Breast epithelium (tissue), 4 donors: ENCODE results near the gene PSME1. TPM values are rescaled to one million over a fixed set of nuclear protein-coding genes. Genes with fewer than 3 reads are reported as not detected.

Experiments used
- DNase-seq, 2 donors: peaks; one replicate each; pipeline ENCODE4 v3.0.0-alpha.2; 2019; ENCODE audit warnings: low spot score in 2 of 2
- H3K27ac ChIP-seq, 2 donors: fragments of 200-600 bp; sonication (generic) in 1 of 2; one replicate each; pipeline ENCODE4 v1.5.1; 2016 to 2019; ENCODE audit warnings: mild to moderate bottlenecking in 1 of 2
- H3K27me3 ChIP-seq, 2 donors: fragments of 200-600 bp; sonication (generic) in 1 of 2; one replicate each; pipeline versions ENCODE4 v1.5.1 to v1.6.0; 2017 to 2019; ENCODE audit warnings: control low read depth in 1 of 2, mild to moderate bottlenecking in 1 of 2
- H3K36me3 ChIP-seq: fragments of 200-600 bp; one replicate; pipeline ENCODE4 v1.5.1; 2019
- H3K4me1 ChIP-seq, 2 donors: fragments of 200-600 bp; sonication (generic); one replicate each; pipeline ENCODE4 v1.5.1; 2016 to 2019; ENCODE audit warnings: control low read depth in 1 of 2
- H3K4me3 ChIP-seq, 3 donors: fragments of 200-600 bp; sonication (generic); 1 replicate in 2 of 3; 2 replicates in 1 of 3; pipeline ENCODE4 v1.5.1; 2016 to 2019; ENCODE audit warnings: mild to moderate bottlenecking in 3 of 3, moderate library complexity in 2 of 3
- H3K9me3 ChIP-seq, 2 donors: fragments of 200-600 bp; sonication (generic) in 1 of 2; one replicate each; pipeline ENCODE4 v1.5.1; 2016 to 2019; ENCODE audit warnings: control low read depth in 1 of 2
- POLR2A ChIP-seq: fragments of 450-650 bp; IDR thresholded peaks from one replicate; pipeline ENCODE4 v1.6.1; 2016; ENCODE audit warnings: antibody characterized with exemption, mild to moderate bottlenecking, moderate library complexity
- POLR2AphosphoS5 ChIP-seq, 3 donors: sonication (generic); formaldehyde crosslinking; IDR thresholded peaks; one replicate each; pipeline ENCODE4 v1.6.1; 2017; ENCODE audit warnings: antibody characterized with exemption in 3 of 3
- intact Hi-C: fragments of 100-400 bp; cut with DNase I; formaldehyde crosslinking; loops from one replicate; pipeline ENCODE4 v1.15.1; 2023; ENCODE audit warnings: low total_unique reads
- total RNA-seq, 3 donors: library from RNA; depleted of rRNA; stranded (reverse); fragments of >200 nt; gene quantifications; one replicate each; pipeline ENCODE4 v1.1.0, GENCODE V29; 2016
- TF ChIP-seq, protein P1 (sequence below), 3 donors: fragments of 450-650 bp; IDR thresholded peaks; one replicate each; pipeline ENCODE4 v1.5.1; 2016 to 2017; ENCODE audit warnings: antibody characterized with exemption in 3 of 3, mild to moderate bottlenecking in 3 of 3, moderate library complexity in 3 of 3

PSME1 gene
- total RNA-seq, 3 donors from 2014 or later: 91.1 to 151 (median 135) TPM

DNA sequence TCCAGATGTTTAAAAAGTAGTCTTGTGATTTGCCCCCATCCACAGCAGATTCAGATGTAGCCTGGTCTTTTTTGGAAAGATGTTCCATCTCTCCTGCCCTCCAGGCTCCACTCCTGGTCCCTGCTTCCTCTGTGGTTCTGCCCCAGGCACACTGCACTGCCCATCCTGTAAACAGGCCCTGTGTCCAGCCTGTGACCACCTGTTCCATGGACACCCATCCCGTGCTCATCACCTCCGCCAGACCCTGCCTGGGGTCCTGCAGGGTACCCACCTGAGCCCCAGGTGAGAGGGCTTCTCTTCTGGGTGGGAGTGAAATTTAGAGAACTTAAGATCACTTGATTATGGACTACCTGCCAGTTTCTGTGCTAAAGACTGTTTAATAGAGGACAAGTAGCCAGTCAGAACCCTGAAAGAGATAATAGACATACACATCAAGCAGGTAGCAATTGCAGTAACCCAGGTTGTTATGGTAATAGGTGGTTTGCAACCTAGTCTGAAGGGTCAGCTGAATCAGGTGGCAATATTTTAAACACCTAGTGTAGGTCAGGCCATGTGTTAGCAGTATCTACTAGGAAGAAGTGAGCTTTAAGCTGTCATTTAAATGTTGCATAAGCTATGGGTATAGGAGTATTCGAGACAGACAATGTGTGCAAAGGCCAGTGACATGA lies 13.4 kb downstream of the PSME1 start:
- peaks cover 11% of the 10 kb centered on the region for H3K36me3 ChIP-seq
- no peak for DNase-seq
- H3K4me1 ChIP-seq: peaks cover 4 to 9% of the 10 kb centered on the region in 2 donors

DNA sequence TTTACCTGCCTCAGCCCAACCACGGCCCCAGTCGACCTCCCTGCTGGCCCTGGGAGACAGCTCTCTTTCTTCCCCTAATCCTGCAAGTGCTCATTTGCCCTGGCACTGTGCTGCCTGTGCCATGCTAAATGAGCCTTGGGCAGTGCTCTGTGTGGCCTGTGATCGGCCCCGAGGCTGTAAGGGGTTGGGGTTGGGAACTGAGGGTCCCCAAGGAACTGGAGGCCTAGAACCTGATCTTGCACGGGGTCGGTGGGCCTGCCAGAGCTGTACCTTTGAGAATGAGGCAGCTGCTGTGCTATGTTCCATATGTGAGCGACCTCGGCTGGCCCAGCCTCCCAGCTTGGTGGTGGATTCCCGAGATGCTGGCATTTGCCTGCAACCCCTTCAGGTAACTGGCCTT lies 14.1 kb downstream of the PSME1 start:
- intact Hi-C loops: no loop called here
- Histone ChIP-seq H3K27ac (no peak overlapping the region), H3K36me3 (peaks cover 11% of the 10 kb centered on the region), H3K4me3 (no peak overlapping the region), H3K9me3 (no peaks in the 10 kb centered on the region), H3K4me1 (peaks cover 4 to 9% of the 10 kb centered on the region in 2 donors), H3K27me3 (no peaks in the 10 kb centered on the region)
- no peak for DNase-seq
- TF ChIP-seq, protein P1, sequence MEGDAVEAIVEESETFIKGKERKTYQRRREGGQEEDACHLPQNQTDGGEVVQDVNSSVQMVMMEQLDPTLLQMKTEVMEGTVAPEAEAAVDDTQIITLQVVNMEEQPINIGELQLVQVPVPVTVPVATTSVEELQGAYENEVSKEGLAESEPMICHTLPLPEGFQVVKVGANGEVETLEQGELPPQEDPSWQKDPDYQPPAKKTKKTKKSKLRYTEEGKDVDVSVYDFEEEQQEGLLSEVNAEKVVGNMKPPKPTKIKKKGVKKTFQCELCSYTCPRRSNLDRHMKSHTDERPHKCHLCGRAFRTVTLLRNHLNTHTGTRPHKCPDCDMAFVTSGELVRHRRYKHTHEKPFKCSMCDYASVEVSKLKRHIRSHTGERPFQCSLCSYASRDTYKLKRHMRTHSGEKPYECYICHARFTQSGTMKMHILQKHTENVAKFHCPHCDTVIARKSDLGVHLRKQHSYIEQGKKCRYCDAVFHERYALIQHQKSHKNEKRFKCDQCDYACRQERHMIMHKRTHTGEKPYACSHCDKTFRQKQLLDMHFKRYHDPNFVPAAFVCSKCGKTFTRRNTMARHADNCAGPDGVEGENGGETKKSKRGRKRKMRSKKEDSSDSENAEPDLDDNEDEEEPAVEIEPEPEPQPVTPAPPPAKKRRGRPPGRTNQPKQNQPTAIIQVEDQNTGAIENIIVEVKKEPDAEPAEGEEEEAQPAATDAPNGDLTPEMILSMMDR (IDR thresholded peaks at IDR 0.05): no peak
- no peak for TF ChIP-seq POLR2A
- TF ChIP-seq POLR2AphosphoS5 (IDR thresholded peaks at IDR 0.05): no peak

More for the DNA sequence above, 13.4 kb downstream of the PSME1 start:
- Histone ChIP-seq H3K4me3 (no peak overlapping the region), H3K9me3 (no peaks in the 10 kb centered on the region), H3K27ac (no peak overlapping the region), H3K27me3 (no peaks in the 10 kb centered on the region)
- TF ChIP-seq POLR2A: no peak
- TF ChIP-seq, protein P1 (IDR thresholded peaks at IDR 0.05): no peak
- TF ChIP-seq POLR2AphosphoS5 (IDR thresholded peaks at IDR 0.05): no peak
- intact Hi-C loops: no loop called here

DNA sequence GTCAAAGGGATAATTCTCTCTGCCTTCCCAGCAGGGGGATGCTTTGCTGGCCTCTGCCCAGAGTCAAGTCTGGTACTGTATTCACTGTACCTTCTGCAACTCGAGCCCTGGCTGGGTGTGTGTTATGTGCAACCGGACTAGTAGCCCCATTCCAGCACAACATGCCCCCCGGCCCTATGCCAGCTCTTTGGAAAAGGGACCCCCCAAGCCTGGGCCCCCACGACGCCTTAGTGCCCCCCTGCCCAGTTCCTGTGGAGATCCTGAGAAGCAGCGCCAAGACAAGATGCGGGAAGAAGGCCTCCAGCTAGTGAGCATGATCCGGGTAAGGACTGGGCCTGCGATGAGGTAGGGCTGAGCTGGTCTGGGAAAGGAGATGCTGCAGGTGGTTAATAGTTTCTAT lies 14.6 kb downstream of the PSME1 start:
- no peak overlapping the region for H3K27ac ChIP-seq
- H3K36me3 ChIP-seq: peaks cover 11% of the 10 kb centered on the region
- peaks cover 4% of the 10 kb centered on the region in 2 donors for H3K4me1 ChIP-seq
- H3K4me3 ChIP-seq: no peak overlapping the region
- intact Hi-C loops: no loop called here
- TF ChIP-seq POLR2AphosphoS5 (IDR thresholded peaks at IDR 0.05) (no peak), POLR2A (no peak)
- TF ChIP-seq, protein P1 (IDR thresholded peaks at IDR 0.05): no peak
- no peak for DNase-seq
- no peaks in the 10 kb centered on the region for H3K9me3 ChIP-seq
- no peaks in the 10 kb centered on the region for H3K27me3 ChIP-seq

DNA sequence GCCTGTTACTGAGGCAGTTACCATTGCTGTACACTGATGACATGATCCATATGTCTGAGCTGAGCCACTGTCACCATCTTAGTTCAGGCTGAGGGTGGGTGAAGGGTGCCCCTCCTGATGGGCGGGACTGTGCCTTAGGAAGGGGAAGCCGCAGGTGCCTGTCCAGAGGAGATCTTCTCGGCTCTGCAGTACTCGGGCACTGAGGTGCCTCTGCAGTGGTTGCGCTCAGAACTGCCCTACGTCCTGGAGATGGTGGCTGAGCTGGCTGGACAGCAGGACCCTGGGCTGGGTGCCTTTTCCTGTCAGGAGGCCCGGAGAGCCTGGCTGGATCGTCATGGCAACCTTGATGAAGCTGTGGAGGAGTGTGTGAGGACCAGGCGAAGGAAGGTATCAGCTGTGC lies 15.0 kb downstream of the PSME1 start:
- Histone ChIP-seq H3K36me3 (peaks cover 11% of the 10 kb centered on the region), H3K27ac (no peak overlapping the region), H3K27me3 (no peaks in the 10 kb centered on the region), H3K4me1 (peaks cover 0 to 4% of the 10 kb centered on the region in 2 donors), H3K4me3 (no peak overlapping the region), H3K9me3 (no peaks in the 10 kb centered on the region)
- intact Hi-C loops: no loop called here
- no peak for TF ChIP-seq POLR2A
- TF ChIP-seq POLR2AphosphoS5 (IDR thresholded peaks at IDR 0.05): no peak
- TF ChIP-seq, protein P1 (IDR thresholded peaks at IDR 0.05): no peak
- DNase-seq: no peak

DNA sequence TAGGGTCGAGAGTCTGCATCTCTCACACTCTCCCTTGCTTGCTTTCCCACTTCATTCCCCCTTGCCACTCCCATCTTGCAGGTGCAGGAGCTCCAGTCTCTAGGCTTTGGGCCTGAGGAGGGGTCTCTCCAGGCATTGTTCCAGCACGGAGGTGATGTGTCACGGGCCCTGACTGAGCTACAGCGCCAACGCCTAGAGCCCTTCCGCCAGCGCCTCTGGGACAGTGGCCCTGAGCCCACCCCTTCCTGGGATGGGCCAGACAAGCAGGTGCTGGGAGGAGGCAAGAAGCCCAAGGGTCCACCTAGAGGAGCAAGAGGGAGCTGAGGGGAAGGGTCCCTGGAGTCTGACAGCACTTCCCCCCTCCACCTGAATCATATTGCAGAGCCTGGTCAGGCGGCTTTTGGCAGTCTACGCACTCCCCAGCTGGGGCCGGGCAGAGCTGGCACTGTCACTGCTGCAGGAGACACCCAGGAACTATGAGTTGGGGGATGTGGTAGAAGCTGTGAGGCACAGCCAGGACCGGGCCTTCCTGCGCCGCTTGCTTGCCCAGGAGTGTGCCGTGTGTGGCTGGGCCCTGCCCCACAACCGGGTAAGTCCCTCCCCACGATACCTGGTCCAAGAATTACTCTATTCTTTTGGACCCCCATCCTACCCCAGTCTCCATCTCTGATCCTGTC lies 15.5 kb downstream of the PSME1 start:
- TF ChIP-seq POLR2AphosphoS5 (IDR thresholded peaks at IDR 0.05) (no peak), POLR2A (no peak)
- TF ChIP-seq, protein P1 (IDR thresholded peaks at IDR 0.05): no peak
- Histone ChIP-seq H3K9me3 (no peaks in the 10 kb centered on the region), H3K27me3 (no peaks in the 10 kb centered on the region), H3K4me1 (peaks cover 0 to 4% of the 10 kb centered on the region in 2 donors), H3K36me3 (peaks cover 11% of the 10 kb centered on the region), H3K27ac (no peak overlapping the region), H3K4me3 (no peak overlapping the region)
- no peak for DNase-seq
- intact Hi-C loops: no loop called here
